Right kidney (tissue), 1 donor: ENCODE data around the gene FMN1.
"Not testable (repeated sequence)": the region's sequence is repeated elsewhere in the genome, so short reads cannot be mapped to it uniquely, and the experiment has no call there.

Experiments
- DNase-seq: peaks from one replicate; pipeline ENCODE4 v3.0.0-alpha.2; 2016

FMN1 gene

DNA sequence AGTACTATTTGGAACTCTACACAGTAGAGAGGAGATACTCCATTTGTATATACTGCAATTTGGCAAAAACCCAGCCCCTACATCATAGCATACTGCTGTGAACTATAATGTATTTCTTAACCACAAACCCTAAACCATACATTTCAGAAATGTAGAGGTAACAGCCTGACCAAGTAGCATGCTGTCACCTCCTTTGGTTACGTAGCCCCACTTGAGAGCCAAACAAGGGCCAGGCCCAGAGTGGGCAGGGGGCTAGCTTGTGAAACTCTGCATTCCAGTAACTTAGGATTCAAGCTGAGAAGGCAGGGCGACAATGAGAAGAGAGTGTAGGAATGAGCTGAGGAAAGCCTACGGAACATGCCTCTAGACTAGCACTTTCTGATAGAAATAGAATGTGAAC lies 340.9 kb downstream of the FMN1 start:
- no peak for DNase-seq

DNA sequence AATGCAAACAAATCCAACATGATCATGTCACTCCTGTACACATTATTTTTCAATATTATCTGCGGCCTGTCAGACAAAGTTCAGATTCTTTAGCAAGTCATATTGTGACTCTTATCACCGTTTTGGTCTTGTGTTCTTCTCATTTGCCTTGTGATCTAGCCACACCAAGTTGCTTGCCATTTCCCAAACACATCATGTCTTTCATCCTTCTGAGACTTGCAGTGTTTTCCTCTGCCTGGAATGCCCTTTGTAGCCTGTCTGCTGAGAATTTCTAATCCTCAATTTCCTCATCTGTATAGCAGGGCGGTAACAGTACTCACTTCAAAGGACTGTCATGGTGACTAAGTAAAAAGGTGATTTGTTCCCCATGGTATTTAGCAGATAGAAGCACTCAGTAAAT lies 341.7 kb downstream of the FMN1 start:
- no peak for DNase-seq

DNA sequence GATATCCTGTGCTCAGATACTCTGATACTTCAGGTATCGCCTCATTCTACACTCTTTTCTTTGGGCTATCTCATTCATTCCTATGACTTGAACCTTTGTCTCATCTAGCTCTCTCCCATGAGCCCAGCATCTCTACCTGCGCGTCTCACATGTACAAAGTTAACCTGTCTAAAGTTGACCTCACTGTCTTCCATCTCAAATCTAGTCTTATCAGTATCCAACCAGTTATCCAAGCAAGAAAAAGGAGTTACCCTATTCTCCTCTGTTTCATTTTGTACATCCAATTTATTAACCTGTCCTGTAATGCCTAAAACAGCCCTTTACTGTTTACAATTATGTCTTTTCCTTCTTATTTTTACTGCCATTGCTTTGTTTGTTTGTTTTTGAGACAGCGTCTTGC lies 342.5 kb downstream of the FMN1 start:
- DNase-seq = no peak

DNA sequence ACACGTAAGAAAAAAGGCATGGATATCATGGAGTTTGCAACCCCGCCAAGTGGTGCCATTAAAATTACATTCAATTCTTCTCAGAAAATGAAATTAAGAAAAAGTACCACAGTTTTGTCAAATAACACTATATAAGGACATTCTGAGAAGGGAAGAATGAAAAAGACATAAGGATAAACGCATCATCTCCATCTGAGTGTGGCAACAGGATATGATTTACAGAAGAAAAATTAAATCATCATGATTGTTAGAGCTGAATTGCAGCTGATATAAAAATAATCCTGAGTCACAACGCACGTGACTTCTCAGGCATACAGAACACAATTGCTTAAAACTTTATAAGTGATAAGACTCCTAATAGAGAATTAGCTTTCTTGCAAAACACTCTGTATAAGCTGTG lies 342.9 kb downstream of the FMN1 start:
- DNase-seq = no peak

DNA sequence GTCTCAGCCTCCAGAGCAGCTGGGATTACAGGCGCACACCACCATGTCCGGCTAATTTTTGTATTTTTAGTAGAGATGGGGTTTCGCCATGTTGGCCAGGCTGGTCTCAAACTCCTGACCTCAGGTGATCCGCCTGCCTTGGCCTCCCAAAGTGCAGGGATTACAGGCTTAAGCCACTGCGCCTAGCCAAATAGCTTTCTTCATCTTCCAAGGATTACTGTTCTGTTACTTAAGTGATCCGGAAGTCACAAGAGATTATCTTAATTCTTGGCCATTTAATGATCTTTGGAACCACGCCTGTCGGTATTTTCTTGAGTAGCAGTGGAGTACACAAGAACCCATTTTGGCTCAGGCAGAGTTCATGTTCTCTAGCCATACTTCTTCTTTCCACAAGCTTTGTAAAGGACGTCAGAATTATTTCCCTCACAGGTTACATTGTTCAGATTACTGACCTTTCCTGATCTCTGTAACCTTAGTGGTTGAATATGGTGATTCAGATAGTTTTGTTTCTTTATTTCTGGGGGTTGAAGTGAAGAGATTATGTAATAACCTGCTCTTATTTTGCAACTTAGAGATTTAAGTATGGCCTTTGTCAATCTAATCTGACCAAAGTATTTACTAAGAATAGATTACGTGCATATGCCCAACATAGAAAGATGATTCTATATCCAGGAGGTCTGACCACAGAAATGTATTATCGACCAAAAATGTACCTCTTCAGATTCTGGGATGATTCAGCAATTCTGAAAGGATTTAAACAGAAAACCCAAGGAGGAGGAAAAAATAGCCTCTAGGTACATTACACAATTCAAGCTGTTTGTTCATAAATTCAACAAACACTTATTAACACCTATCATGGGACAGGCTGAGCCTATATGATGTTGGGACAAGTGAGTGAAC lies 344.5 kb downstream of the FMN1 start:
- no peak for DNase-seq

DNA sequence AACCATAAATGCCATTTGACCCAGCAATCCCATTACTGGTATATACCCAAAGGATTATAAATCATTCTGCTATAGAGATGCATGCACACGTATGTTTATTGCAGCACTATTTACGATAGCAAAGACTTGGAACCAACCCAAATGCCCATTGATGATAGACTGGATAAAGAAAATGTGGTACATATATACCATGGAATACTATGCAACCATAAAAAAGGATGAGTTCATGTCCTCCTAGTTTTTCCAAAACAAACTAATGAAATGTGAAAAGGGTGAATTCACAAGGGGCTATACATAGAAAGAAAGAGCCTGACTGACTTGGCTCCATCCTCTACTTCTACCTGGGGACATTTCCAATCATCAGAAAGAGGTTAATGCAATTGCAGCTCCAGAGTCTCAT lies 347.8 kb downstream of the FMN1 start:
- DNase-seq = not testable (repeated sequence)

DNA sequence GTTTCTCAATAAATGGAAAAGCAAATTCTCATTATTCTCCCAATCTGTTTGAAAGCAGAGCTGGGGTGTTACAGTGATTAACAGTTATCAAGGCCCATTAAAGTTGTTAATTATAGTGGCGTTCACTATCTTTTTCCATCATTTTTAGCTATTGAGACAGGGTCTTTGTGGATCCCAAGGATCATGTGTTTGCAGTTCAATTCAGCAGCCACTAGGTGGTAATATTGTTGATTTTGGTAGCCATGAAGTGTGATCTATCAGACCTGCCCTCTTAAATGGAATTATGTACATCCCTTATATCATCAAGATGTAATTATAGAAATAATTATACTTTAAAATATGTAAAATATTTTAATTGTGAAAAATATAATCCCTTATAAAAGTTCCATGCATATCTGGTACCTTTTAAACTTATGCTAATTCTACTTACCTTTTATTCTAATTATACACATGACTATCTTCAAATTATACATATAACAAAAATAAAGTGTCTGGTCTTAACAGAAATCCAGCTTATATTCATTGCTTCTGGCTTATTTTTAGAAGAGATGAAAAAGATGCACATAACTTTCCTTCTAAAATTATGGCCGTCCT lies 350.3 kb downstream of the FMN1 start:
- DNase-seq = no peak

DNA sequence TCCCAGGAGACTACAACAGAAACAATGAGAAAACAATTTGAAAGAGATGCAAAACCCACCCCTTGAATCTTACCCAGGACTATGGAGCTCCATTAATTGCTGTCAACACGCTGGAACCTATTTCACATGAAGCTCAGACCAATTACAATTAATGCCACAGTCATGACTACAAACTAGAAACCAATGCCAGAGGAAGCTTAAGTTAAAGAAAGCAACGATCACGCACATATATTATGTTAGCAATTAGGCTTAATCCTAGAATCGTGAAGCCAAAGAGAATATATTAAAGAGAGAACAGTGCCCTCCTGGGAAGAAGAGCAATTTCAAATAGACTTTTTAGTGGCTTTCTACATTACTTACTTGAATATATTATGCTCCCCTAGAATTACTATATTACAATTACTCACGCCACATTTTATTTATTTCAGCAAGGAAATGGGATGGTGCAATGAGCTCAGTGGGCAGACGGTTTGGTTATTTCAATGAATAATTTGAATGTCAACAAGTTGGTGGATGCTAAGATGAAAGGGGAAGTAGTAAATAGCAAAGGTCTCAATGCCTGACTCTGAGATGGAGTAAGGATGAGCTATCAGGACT lies 351.2 kb downstream of the FMN1 start:
- DNase-seq = no peak

DNA sequence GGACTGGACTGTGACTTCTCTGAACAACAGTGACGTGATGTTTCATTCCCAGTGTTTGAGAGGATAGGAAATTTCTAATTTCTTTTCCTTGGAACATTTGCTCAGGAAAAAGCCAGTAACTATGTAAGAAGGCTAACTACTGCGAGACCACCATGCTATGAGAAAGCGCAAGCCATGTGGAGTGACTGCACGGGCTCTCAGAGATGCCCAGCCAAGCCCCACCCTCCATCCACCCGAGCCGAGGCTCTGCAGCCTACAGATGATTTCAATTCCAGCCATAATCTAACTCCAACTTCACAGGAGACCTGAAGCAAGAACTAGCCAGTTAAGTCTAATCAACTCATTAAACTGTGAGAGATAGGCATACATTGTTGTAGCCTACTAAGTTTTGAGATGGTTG lies 352.4 kb downstream of the FMN1 start:
- DNase-seq = no peak

DNA sequence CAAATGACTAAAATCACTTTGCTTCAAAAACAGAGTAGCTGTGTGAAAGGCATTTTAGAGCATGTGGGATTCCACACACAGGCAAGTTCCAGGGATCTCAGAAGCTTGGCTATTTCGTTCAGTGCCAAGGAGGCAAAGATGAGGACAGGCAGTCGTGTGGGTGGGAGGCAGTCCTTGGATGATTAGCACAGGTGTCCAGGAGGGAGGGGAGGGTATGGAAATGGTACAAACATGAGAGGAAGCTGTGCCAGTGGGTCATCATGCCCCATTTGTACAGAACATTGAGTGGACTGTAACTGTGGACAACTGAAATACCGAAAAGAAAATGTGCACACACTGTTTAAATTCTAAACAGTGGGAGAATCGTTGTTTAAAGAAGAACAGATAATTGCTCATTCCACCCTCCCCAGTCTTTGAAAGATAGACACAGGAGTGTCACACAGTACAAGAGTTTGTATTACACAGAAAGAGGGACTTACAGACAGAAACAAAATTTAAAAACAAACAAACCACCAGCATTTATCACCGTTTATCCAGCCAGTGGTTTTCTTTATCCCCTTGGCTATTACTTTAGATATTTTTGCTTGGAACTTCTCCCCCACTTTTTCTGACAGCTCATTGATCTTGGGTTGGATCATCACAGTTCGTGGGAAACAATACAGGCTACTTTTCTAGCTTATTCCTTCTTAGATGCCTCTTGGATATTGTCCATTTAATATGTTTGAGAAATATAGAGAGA lies 353.8 kb downstream of the FMN1 start:
- DNase-seq = no peak

DNA sequence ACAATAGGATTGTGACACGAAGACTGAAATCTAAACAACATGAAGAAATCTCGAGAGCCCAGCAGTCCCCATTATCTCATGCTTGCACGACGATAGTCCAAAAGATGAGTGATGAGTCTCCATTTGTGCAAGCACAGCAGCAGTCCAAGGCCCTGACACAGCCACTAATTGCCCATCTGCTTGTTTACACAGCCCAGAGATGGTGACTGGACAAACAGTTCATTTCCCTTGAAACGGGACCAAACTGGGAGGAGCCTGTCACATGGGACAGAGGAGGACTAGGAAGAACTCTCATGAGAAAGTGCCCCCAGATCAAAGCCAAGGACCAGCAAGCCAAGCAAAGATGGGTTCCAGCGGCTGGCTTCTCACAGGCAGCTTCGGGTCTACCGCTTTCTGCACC lies 355.7 kb downstream of the FMN1 start:
- DNase-seq = no peak

DNA sequence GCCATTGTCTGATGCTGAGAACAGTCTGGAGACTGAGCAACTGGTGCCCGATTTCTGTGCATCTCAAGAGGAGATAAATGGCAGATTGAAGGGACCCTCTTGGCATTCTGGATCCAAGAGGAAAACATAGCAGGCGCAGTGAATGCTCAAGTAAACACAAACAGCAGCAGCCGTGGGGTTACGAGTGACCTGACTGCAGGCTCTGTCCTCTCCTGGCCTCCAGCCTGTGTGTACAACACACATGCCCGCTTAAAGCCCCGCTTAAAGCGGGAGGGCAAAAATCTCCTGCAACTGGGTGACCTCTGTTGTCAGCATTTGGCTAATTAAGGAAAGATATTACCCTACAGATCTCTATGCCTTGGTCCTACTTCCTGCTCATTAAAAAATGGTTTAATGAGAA lies 356.2 kb downstream of the FMN1 start:
- no peak for DNase-seq

DNA sequence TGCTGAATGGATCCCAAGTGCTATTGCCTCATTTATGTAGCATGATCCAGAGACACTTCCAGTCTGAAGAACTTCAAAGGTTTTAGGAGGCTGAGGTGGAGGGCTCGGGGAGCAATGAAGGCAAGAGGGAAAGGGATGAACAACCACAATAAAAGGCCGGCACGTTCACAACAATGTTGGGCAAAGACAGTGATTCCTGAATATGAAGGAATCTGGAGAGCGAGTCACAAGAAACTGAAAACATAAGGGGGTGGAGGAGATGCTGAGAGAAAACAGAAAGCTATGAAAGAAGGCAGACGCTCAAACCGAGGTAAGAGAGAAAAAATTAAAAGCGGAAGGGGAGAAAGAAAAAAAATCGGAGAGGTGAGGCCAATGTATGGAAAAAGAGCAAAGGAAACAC lies 356.6 kb downstream of the FMN1 start:
- no peak for DNase-seq

DNA sequence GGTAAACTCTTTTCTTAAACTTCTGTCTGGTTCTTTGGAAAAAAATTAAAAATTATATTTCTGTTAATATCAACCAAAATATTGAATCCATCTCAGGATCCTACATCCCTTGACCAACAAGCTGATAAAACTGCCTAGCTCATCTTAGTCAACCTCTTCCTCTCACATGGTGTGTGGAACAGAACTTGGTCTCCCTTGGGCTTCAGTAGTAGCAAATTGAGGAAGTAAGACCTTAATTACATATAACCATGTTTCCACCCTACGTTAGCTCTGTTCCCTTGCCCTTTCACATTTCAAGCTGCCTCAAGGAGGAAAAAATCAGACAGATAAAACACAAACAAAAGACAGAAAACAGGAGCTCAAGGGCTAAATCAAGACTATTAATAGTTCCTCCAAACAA lies 360.4 kb downstream of the FMN1 start:
- no peak for DNase-seq

DNA sequence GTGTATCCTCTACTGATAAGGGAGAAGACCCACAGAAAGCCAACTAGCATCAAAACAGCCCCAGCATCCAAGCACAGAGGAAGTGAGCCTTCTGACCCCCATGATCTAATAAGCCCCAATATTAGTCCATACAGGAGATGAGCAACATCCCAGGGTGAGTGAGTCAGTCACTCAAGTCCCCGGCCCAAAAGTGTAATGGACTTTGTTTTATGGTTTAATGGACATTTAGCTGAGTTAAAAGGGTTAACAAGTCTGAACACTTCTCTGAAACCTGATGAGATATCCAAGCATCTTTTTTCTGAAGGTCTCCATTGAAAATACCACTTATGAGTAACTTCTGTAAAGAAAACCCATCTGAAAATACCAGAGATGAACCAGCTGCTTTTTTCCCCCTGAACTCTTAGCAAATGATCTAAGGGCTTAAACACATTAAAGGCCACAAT lies 361.1 kb downstream of the FMN1 start:
- no peak for DNase-seq

DNA sequence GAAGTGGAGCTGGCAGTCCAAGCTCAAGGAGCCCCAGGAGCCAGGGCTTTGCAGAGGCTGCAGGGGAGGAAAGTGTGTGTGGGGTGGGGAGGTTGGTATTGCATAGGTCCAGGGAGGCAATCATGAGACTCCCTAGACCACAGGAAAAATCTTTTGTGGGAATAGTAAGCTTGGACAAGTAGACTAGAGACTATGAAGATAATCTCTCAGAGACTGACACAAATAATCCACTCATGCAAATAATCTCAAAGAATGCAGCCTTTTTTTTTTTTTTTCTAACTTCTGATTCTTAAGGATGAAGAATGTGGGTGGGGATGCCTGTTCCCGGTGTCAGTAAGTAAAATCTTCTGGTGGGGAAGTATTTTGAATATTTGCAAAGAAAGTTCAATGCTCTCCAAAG lies 363.0 kb downstream of the FMN1 start:
- DNase-seq = no peak

DNA sequence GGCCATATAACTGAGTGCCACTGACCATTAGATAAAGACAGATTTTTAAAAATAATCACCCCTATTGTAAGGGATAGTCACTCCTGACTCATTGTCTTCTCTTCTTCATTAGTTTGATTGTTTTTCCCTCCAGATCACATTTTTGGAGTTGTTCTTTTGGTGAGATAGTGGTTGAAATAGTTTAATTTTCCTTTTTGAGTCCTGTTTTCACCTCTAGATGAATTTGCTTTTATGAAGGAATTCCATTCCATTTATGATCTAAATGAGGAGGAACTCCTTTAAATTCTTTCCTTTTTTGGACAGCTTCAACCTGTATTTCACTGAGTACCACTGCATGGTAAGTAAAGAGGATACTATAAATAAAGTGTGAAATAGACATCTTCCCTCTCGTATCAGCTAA lies 364.3 kb downstream of the FMN1 start:
- DNase-seq = no peak

DNA sequence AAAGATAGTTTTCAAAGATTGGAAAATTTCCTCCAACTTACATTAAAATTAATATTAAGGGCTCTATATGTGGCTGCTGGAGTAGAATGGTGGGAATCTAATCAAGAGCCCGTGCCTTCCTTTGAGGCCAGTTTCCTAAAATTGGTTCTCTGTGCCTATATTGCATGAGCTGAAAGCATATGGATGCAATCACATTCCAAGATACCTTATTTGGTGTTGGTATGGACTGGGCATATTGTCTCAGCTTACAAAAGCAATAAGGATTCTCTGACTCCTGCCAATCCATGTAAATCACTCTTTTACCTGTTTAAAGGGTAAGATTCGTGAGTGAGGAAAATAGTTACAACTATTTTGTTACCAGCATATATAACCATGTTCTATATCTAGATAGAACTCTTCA lies 365.1 kb downstream of the FMN1 start:
- DNase-seq = no peak

DNA sequence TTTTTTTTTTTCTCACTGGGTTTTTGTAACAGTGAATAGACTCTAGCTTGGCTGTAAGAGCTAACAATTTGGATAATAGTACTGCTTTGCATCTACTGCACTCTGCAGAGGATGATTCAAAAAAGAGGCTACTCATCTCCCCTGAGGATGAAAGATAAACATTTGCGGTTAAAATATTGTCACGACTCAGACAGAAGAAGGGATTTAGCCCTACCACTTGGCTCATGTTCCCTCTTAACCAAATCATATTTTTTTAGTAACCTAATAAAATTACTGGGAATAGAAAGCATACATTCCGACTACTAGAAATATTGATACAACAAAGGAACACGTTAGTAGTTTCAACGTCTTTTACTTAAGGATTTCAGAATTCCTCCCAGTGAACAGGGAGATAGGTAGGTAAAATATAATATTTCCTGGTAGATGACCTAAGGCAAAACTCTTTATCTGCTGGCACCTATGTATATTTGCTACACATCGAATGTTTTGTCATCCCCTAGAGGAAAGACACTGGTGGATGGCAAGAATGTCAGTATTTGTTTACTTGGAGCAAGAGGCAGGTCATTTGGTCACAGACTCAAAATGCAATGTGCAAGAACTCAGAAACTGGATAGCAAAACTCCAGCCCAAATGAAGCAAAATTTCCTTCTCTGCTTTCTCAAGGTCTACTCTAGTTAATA lies 365.9 kb downstream of the FMN1 start:
- DNase-seq = no peak

DNA sequence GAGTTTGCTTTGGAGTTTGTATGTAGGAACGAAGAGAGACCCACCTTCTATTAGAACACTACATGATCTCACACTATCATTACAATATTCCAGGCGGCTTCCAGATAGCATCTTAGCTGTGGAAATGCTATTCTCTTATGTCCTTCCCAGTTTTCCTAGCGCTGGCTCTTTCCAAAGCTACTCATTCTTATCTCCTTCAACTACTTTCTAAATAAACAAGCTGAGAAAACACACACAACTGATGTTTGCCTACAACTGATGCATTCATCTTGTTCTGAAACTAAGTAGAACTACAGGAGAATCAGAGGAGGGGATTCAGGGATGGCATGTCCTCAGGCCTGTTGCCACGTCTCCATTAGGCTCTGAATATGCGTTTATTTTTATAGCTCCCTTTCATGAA lies 367.8 kb downstream of the FMN1 start:
- DNase-seq = no peak

DNA sequence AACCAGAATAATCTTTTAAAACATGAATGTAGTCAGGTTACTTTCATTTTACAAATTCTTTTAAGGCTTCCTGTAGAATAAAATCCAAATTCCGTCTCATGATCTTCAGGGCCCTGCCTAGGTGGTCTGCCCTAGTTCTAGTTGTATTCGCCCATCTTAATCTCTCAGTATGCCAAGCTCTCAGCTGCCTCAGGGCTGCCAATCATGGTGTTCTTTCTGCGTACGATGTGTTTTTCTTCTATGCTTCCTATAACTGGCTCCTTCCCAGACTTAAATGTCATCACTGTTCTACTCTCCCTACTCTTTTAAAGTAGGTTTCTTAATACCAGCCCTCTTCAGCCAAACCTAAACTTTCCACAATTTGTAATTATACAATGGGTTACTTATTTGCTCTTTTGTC lies 369.3 kb downstream of the FMN1 start:
- DNase-seq = no peak

DNA sequence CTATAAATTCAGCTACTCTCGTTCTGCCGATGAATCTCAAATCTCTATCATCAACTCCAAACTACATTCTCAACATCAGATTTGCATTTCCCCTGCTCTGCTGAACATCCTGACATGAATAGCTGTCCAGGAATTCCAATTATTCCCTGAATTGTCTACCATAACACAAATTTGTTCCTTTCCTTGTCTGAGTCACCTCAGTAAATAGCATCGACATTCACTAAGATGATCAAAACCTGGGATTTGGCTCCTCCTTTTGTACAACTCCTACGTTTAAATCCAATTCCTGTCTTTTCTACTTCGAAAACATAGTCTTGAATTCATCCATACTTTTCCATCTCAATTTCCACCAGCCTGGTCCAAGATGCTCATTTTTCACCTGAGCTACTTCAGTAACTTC lies 369.7 kb downstream of the FMN1 start:
- DNase-seq = no peak

DNA sequence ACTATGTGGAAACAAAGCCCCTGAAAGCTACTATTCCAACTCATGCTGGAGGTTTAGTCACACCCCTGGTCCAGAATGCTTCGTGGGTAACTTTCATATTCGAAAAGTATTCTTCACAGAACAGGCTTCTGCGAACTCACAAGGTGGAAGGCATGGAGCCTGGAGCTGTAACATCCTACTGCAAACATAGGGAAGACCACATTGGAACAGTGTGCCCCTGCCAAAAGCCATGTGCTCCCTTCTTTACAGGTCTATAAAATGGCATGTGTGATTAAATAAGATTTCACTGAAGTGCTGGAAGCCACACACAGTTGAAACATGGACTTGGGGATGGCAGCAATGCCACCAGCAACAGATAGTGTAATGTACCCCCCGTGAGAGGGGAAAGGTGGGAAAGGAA lies 370.8 kb downstream of the FMN1 start:
- no peak for DNase-seq
